Islet precursor cell (in vitro differentiated cells): ENCODE results near the gene LRRN2.
A peak's percentile ranks its signal among the peaks of the same experiment; 100 is the strongest.
"Not testable (repeated sequence)": the region's sequence is repeated elsewhere in the genome, so short reads cannot be mapped to it uniquely, and the experiment has no call there.

Experiments used
- DNase-seq: peaks from one replicate; pipeline ENCODE4 v3.0.0-alpha.2; 2018

LRRN2 gene

GRCh38 chr1:204685236-204686006, at the start of gene LRRN2:
Gene LRRN2 (minus strand): TSS chr1:204685738. CDS start chr1:204619992, 65,746 bp downstream.
- DNase-seq: peak; percentile 62

GRCh38 chr1:204735042-204735441, 49.5 kb upstream of the LRRN2 start:
- no peak for DNase-seq

GRCh38 chr1:204733869-204734596, 48.5 kb upstream of the LRRN2 start:
- no peak for DNase-seq

DNA sequence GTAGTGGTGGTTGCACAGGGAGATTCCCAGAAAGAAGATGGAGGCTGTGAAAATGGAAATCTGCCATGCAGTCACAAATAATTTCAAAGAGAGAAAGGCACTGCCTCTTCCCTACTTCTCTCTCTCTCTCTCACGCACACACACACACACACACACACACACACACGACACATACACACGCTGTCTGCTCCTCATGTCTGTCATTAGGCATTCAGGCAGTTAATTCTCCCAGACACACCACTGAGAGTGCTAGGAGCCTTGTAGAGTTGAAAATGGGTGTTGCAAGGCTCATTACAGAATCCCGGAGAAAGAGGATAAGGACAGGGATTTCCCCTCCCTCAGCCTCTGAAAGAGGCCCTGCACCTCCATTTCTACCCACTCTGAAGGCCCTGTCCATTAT, 47.8 kb upstream of the LRRN2 start:
- DNase-seq: no peak

DNA sequence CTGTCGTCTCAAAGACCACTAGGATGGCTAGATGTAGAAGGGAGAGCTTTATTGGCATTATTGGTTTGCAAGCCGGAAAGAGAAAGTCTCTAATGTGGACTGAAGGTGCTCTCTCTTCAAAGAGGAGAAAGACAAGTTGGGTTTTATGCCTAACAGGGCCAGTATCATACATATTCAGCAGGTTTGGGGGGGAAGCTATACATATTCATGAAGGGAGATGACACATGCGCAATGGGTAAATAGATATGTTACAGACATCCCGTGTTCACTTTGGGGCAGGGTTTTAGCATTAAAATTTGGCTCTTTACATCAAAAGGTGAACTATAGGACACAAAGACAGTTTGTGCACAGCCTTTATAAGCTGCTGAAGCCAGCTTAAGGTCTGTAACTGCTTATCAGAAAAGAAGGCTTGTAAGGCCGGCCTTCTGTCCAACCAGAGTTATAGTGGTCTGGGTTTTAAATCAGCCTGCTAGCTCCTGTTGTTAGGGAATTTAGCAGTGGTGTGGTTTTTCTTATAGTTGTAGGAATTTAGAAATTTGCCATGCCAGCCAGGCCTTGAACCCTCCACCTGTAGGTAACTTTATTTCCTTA, 46.5 kb upstream of the LRRN2 start:
- DNase-seq: no peak

DNA sequence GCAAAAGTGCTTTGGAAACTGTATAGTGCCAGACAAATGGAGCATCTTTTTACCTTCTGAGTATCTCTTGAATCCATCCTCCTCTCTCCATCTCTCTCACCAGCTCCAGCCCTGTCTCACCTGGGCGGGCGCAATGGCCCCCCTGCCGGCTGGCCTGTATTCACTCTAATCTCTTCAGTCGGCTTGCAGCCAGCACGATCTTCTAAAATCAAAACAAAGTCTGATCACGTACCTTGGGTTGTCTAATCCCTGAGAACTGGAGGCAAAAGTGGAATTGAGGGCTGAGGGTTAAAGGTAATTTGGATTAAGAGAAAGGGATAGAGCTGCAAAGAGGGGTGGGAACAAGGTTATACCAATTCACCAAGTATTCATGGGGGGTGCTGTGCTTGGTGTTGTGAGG, 46.0 kb upstream of the LRRN2 start:
- DNase-seq: no peak

GRCh38 chr1:204730826-204731459, 45.4 kb upstream of the LRRN2 start:
- DNase-seq: no peak

DNA sequence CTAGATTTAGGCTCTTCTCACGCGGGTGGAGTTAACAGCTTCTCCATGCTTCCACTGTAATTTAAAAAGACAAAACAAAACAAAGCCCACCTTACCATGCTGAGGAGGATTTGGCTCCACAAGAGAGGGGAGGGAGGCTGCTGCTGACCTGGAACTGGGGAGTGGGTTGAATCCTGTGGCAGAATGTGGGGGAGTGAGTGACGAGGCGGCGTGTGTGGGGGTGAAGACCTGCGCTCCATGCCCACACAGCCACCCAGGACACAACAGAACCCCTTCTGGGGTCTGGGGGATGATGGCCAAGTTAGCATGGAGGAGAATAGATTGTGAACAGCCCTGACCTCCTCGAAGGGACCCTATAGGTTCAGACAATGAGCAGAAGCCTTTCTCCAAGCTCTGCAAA, 44.0 kb upstream of the LRRN2 start:
- no peak for DNase-seq

DNA sequence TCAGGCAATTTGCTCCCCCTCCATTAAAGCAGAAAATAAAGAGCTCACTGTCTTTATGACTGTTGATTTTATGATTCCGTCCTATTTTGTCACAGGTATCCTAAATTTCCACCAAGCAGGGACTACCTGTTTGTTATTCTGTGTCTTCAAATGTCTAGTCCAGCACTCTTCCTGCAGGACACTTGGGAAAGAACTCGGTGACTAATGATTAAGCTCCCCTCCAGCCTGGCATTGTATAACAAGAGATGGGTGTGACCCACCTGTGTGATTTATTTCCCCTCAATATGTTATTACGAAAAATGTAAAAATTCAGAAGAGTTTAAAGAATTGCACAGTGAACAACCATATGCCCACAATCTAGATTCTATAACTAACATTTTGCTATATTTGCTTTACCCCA, 42.9 kb upstream of the LRRN2 start:
- DNase-seq: no peak

GRCh38 chr1:204728045-204728444, 42.5 kb upstream of the LRRN2 start:
- DNase-seq: no peak

DNA sequence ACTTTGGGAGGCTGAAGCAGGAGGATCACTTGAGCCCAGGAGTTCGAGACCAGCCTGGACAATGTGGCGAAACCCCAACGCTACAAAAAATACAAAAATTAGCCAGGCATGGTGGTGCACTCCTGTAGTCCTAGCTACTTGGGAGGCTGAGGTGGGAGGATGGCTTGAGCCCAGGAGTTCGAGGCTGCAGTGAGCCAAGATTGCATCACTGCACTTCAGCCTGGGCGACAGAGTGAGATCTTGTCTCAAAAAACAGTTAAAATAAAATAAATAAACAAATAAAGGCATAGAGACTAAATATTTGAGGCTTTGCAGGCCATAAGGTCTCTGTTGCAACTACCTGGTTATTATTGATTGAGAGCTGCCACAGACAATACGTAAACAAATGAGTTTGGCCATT, 41.9 kb upstream of the LRRN2 start:
- not testable (repeated sequence) for DNase-seq

- no peak for DNase-seq
Measured at GRCh38 chr1:204726478-204726877, 40.9 kb upstream of the LRRN2 start.

DNA sequence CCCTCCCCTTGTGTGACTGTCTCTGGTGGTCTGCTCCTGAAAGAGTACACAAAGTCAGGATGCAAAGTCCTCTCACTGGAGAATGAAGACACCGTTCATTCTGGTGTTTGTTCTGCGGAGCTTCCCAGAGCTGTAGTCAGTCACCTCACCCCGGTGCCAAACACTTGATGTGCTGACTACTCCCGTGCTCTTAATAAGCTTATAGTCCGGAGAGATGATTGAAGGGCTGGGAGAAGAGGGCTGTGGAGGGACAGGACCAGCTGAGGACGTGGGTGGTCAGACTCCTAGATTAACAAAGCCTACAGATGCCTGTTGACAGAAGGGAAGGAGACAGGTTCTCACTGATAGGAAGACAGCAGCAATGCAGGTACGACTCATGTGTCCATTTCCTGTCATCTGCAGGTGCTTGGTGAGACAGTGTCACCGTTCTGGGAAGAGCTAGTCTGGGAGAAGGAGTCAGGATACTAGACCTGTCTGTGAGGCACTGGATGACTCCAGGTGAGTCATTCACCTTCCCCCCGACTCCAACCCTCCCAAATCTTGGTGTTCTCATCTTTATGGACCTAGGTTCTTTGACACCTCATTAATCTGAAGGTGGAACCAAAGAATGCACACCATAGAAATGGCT, 40.4 kb upstream of the LRRN2 start:
- DNase-seq: no peak

GRCh38 chr1:204723131-204723787, 37.7 kb upstream of the LRRN2 start:
- DNase-seq: no peak

DNA sequence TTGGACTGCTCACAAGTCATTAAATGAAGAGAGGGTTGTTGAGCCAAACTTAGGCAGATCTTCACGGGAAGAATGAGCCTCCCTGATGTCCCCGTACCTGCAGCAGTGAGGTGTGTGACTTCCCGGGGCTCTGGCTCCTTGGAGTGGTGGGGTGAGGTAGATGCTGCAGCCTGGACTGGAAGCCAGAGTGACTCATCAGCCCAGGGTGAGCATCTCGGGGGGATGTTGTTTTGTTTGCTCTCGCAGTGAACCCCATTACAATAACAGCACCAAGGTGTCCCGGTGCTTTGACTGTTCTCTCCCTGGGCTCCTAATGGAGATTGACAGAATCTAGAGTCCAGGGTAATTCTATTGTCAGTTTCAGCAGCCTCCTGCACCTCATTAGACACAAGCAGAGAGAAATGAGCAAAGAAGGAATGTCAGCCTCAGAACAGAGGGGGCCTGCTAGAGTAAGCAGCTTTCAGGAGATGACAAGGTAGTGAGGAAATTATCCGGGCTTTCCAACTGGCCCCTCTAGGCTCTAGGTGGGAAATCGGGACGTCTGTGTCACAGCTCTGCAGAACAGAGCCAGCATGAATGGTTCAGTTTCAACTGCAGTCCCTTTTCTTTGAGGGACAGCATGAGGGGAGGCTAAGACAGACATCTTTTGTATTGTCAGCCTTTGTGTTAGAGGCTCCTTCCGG, 36.0 kb upstream of the LRRN2 start:
- no peak for DNase-seq

GRCh38 chr1:204716660-204717059, 31.1 kb upstream of the LRRN2 start:
- no peak for DNase-seq

DNA sequence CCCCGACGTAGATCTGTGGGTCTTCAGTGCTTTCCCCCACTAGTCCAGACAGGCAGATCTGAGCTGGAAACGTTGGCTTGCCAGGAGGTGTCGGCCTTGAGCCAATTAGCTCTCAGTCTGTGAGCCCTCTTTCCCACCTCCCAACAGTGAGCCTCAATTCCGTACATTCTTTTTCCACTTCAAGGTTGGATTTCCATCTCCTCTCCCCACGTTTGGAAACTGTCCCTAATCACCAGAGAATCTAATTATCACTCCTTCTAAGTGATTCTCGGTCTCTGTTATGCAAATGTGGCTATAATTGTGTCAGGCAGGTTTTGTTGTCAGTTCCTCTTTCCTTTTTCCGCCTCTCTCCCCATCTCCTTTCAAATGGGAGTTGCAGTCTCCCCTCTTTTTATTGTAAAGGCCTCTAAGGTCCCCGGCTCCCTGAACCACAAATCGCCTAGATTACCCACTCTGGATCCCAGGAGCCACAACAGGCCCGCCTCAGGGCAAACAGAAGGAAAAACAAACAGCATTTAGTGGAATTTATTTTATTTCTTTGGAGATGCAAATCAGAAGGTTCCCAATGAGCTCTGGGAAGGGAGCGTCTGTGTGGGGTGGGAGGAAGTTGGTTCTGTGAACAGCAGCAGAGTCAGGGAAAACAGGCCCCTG, 29.4 kb upstream of the LRRN2 start:
- no peak for DNase-seq

- DNase-seq: no peak
Measured at GRCh38 chr1:204714194-204714860, 28.8 kb upstream of the LRRN2 start.

DNA sequence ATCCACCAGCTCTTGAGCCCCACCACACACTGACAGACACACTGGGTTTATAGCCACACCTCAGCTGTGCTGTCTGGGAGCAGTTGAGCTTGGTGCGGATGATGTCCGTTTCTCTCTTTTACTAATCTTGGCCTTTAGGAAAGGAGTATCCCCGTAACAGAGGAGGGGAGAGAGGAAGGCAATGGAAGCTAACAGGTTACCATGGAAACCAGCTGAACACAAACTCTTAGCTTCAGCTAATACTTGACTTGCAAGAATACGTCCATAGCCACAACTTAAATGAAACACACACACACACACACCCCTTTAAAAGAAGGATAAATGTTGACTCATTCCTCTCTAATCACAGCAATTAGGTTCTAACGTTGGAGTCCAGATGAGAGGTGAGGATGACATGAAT, 28.0 kb upstream of the LRRN2 start:
- no peak for DNase-seq

- no peak for DNase-seq
Measured at GRCh38 chr1:204712708-204713430, 27.3 kb upstream of the LRRN2 start.
